HepG2 (cell line): ENCODE measurements around the gene TXNIP. TPM values are rescaled to one million over a fixed set of nuclear protein-coding genes. Genes with fewer than 3 reads are reported as not detected.

Source experiments
- AHR ChIP-seq: IDR thresholded peaks from 2 replicates; pipeline ENCODE4 v1.6.1; 2018; ENCODE audit warnings: missing genetic modification reagents, missing compliant biosample characterization
- ETV5 ChIP-seq: IDR thresholded peaks from 2 replicates; pipeline ENCODE4 v1.6.1; 2018; ENCODE audit warnings: missing biosample characterization, missing genetic modification reagents, inconsistent platforms, borderline replicate concordance
- KIAA2018 ChIP-seq: sonication (generic); formaldehyde crosslinking; IDR thresholded peaks from 2 replicates; pipeline ENCODE4 v1.5.0; 2020; ENCODE audit warnings: mild to moderate bottlenecking, missing genetic modification reagents, borderline replicate concordance
- MIER3 ChIP-seq: IDR thresholded peaks from 2 replicates; pipeline ENCODE4 v1.6.1; 2016; ENCODE audit warnings: missing compliant biosample characterization, borderline replicate concordance
- MXD4 ChIP-seq: IDR thresholded peaks from 2 replicates; pipeline ENCODE4 v1.6.1; 2016; ENCODE audit warnings: mild to moderate bottlenecking, missing biosample characterization, missing genetic modification reagents
- RAD21 ChIP-seq: fragments of 450-650 bp; formaldehyde crosslinking; IDR thresholded peaks from 2 replicates; pipeline ENCODE4 v1.5.0; 2020; ENCODE audit warnings: mild to moderate bottlenecking
- SRF ChIP-seq: IDR thresholded peaks from 2 replicates; pipeline ENCODE4 v1.6.1; 2011; ENCODE audit warnings: mild to moderate bottlenecking, low read depth, low read length, moderate library complexity
- SRSF1 ChIP-seq: fragments of 200-400 bp; formaldehyde crosslinking; optimal IDR thresholded peaks from 2 replicates; pipeline ENCODE3; 2017; ENCODE audit warnings: mild to moderate bottlenecking, low read depth, low read length, moderate library complexity
- TAF1 ChIP-seq: sonication (generic); formaldehyde crosslinking; IDR thresholded peaks from 2 replicates; pipeline ENCODE4 v1.4.0; 2020; ENCODE audit warnings: missing genetic modification reagents
- ZNF12 ChIP-seq: sonication (generic); formaldehyde crosslinking; IDR thresholded peaks from 2 replicates; pipeline ENCODE4 v1.5.0; 2020; ENCODE audit warnings: missing genetic modification reagents
- polyA plus RNA-seq, 8 experiments: library from polyadenylated mRNA; depleted of rRNA in 3 of 8; stranded (reverse) in 7 of 8; unstranded in 1 of 8; fragments of >200 nt; fragmentation: Illumina TruSeq in 4 of 8; extraction: Trizol in 4 of 8; gene quantifications; 2 replicates each; pipeline versions ENCODE4 v1.2.1 to v1.2.3, GENCODE V29; 2011 to 2016; ENCODE audit warnings: low read depth in 4 of 8, missing spikeins in 1 of 8, mixed read lengths in 1 of 8; ENCODE audit not compliant: insufficient read depth in 1 of 8
- total RNA-seq, 5 experiments: library from RNA; depleted of rRNA; stranded (reverse); fragments of >200 nt; fragmentation: Illumina TruSeq; extraction: Trizol; gene quantifications; 2 replicates each; pipeline ENCODE4 v1.2.3, GENCODE V29; 2016; ENCODE audit warnings: low read depth in 1 of 5
- TF ChIP-seq, protein P1 (sequence below): sonication (generic); formaldehyde crosslinking; IDR thresholded peaks from 2 replicates; pipeline ENCODE4 v1.5.1; 2020; ENCODE audit warnings: mild to moderate bottlenecking, missing genetic modification reagents, moderate library complexity
- TF ChIP-seq, protein P2 (sequence below): sonication (generic); formaldehyde crosslinking; IDR thresholded peaks from 2 replicates; pipeline ENCODE4 v1.4.0; 2020; ENCODE audit warnings: missing genetic modification reagents

TXNIP gene
- total and polyA plus RNA-seq, 2 of the 13 experiments (the other 11 are each of a cell fraction or from before 2014, with no cell fraction given) = 24.4 to 237 TPM

- TF ChIP-seq KIAA2018 (CRISPR knock-in tag) (no peak), MIER3 (no peak), RAD21 (CRISPR knock-in tag) (no peak), SRSF1 (peak; percentile 46), SRF (peak; percentile 86), AHR (CRISPR knock-in tag) (no peak), MXD4 (0 out of 2 replicates have a peak, but pooled peaks have one; percentile 16), ETV5 (CRISPR knock-in tag) (0 out of 2 replicates have a peak, but pooled peaks have one; percentile 18), TAF1 (CRISPR knock-in tag) (peak; percentile 62; the same call in 1 of the 2 replicates), ZNF12 (CRISPR knock-in tag) (peak; percentile 77; the same call in 1 of the 2 replicates)
- TF ChIP-seq, protein P1, sequence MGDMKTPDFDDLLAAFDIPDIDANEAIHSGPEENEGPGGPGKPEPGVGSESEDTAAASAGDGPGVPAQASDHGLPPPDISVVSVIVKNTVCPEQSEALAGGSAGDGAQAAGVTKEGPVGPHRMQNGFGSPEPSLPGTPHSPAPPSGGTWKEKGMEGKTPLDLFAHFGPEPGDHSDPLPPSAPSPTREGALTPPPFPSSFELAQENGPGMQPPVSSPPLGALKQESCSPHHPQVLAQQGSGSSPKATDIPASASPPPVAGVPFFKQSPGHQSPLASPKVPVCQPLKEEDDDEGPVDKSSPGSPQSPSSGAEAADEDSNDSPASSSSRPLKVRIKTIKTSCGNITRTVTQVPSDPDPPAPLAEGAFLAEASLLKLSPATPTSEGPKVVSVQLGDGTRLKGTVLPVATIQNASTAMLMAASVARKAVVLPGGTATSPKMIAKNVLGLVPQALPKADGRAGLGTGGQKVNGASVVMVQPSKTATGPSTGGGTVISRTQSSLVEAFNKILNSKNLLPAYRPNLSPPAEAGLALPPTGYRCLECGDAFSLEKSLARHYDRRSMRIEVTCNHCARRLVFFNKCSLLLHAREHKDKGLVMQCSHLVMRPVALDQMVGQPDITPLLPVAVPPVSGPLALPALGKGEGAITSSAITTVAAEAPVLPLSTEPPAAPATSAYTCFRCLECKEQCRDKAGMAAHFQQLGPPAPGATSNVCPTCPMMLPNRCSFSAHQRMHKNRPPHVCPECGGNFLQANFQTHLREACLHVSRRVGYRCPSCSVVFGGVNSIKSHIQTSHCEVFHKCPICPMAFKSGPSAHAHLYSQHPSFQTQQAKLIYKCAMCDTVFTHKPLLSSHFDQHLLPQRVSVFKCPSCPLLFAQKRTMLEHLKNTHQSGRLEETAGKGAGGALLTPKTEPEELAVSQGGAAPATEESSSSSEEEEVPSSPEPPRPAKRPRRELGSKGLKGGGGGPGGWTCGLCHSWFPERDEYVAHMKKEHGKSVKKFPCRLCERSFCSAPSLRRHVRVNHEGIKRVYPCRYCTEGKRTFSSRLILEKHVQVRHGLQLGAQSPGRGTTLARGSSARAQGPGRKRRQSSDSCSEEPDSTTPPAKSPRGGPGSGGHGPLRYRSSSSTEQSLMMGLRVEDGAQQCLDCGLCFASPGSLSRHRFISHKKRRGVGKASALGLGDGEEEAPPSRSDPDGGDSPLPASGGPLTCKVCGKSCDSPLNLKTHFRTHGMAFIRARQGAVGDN (CRISPR knock-in tag) = peak; percentile 72
- TF ChIP-seq, protein P2, sequence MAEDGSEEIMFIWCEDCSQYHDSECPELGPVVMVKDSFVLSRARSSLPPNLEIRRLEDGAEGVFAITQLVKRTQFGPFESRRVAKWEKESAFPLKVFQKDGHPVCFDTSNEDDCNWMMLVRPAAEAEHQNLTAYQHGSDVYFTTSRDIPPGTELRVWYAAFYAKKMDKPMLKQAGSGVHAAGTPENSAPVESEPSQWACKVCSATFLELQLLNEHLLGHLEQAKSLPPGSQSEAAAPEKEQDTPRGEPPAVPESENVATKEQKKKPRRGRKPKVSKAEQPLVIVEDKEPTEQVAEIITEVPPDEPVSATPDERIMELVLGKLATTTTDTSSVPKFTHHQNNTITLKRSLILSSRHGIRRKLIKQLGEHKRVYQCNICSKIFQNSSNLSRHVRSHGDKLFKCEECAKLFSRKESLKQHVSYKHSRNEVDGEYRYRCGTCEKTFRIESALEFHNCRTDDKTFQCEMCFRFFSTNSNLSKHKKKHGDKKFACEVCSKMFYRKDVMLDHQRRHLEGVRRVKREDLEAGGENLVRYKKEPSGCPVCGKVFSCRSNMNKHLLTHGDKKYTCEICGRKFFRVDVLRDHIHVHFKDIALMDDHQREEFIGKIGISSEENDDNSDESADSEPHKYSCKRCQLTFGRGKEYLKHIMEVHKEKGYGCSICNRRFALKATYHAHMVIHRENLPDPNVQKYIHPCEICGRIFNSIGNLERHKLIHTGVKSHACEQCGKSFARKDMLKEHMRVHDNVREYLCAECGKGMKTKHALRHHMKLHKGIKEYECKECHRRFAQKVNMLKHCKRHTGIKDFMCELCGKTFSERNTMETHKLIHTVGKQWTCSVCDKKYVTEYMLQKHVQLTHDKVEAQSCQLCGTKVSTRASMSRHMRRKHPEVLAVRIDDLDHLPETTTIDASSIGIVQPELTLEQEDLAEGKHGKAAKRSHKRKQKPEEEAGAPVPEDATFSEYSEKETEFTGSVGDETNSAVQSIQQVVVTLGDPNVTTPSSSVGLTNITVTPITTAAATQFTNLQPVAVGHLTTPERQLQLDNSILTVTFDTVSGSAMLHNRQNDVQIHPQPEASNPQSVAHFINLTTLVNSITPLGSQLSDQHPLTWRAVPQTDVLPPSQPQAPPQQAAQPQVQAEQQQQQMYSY (CRISPR knock-in tag) = no peak; the same call in 1 of the 2 replicates
Observed at GRCh38 chr1:145957443-145958319, 38.7 kb downstream of the TXNIP start, which contains the start of gene LIX1L (continued).
